EL (cell line): ENCODE measurements around the gene FUT8.
"Not testable (repeated sequence)": the region's sequence is repeated elsewhere in the genome, so short reads cannot be mapped to it uniquely, and the experiment has no call there.

ENCODE experiments used
- DNase-seq: peaks from one replicate; pipeline ENCODE4 v3.0.0-alpha.2; 2016

FUT8 gene

GRCh38 chr14:65628664-65629063 is 216.1 kb downstream of the FUT8 start:
- no peak for DNase-seq

GRCh38 chr14:65631040-65631439 is 218.5 kb downstream of the FUT8 start:
- no peak for DNase-seq

- DNase-seq: no peak
These were observed 220.0 kb downstream of the FUT8 start for GRCh38 chr14:65632487-65632886.

GRCh38 chr14:65633666-65634065 is 221.1 kb downstream of the FUT8 start:
- not testable (repeated sequence) for DNase-seq

GRCh38 chr14:65637780-65638179 is 225.2 kb downstream of the FUT8 start:
- DNase-seq: peak; percentile 8

GRCh38 chr14:65639216-65639615 is 226.7 kb downstream of the FUT8 start:
- peak; percentile 30 for DNase-seq

GRCh38 chr14:65650826-65651225 is 238.3 kb downstream of the FUT8 start:
- no peak for DNase-seq

- no peak for DNase-seq
These were observed 244.0 kb downstream of the FUT8 start for GRCh38 chr14:65656554-65656953.

GRCh38 chr14:65658202-65658601 is 245.7 kb downstream of the FUT8 start:
- DNase-seq: peak; percentile 62

- no peak for DNase-seq
These were observed 249.3 kb downstream of the FUT8 start for GRCh38 chr14:65661865-65662264.

GRCh38 chr14:65664436-65664835 is 251.9 kb downstream of the FUT8 start:
- no peak for DNase-seq

GRCh38 chr14:65676361-65677014 is 264.0 kb downstream of the FUT8 start:
- DNase-seq: no peak

- DNase-seq: no peak
These were observed 273.0 kb downstream of the FUT8 start for GRCh38 chr14:65685572-65685971.

- no peak for DNase-seq
These were observed 274.2 kb downstream of the FUT8 start for GRCh38 chr14:65686761-65687160.

GRCh38 chr14:65689070-65689469 is 276.5 kb downstream of the FUT8 start:
- no peak for DNase-seq

GRCh38 chr14:65692566-65692965 is 280.0 kb downstream of the FUT8 start:
- DNase-seq: not testable (repeated sequence)

- DNase-seq: peak; percentile 2
These were observed 284.3 kb downstream of the FUT8 start for GRCh38 chr14:65696801-65697200.

GRCh38 chr14:65703521-65703920 is 291.0 kb downstream of the FUT8 start:
- DNase-seq: no peak

GRCh38 chr14:65703996-65704395 is 291.5 kb downstream of the FUT8 start:
- DNase-seq: peak; percentile 16

- DNase-seq: peak; percentile 15
These were observed 291.9 kb downstream of the FUT8 start for GRCh38 chr14:65704437-65704836.

- DNase-seq: no peak
These were observed 292.3 kb downstream of the FUT8 start for GRCh38 chr14:65704850-65705249.

- DNase-seq: no peak
These were observed 297.0 kb downstream of the FUT8 start for GRCh38 chr14:65709576-65709975.

GRCh38 chr14:65716813-65717212 is 304.3 kb downstream of the FUT8 start:
- not testable (repeated sequence) for DNase-seq

GRCh38 chr14:65717384-65717915 is 304.9 kb downstream of the FUT8 start:
- not testable (repeated sequence) for DNase-seq

- DNase-seq: no peak
These were observed 306.1 kb downstream of the FUT8 start for GRCh38 chr14:65718629-65719028.
